Spleen (tissue), 11 donors: Measurements from ENCODE around the gene TBX1. TPM values are rescaled to one million over a fixed set of nuclear protein-coding genes. Genes with fewer than 3 reads are reported as not detected.

Experiments
- DNase-seq: peaks from one replicate; pipeline ENCODE4 v3.0.0-alpha.2; 2020
- H3K27ac ChIP-seq, 8 donors: fragments of 200-600 bp; sonication (generic) in 7 of 8; 1 replicate in 4 of 8; 2 replicates in 4 of 8; pipeline versions ENCODE4 v1.5.0 to v1.8.0; 2016 to 2021; ENCODE audit warnings: inconsistent platforms in 4 of 8, mild to moderate bottlenecking in 4 of 8, moderate library complexity in 1 of 8
- H3K27me3 ChIP-seq, 7 donors: fragments of 200-600 bp; sonication (generic) in 6 of 7; replicated peaks in 1 of 7; 1 replicate in 4 of 7; 2 replicates in 3 of 7; pipeline versions ENCODE4 v1.5.0 to v1.8.0; 2016 to 2021; ENCODE audit warnings: inconsistent platforms in 3 of 7, mild to moderate bottlenecking in 1 of 7
- H3K36me3 ChIP-seq, 6 donors: fragments of 200-600 bp; sonication (generic) in 5 of 6; 1 replicate in 4 of 6; 2 replicates in 2 of 6; pipeline versions ENCODE4 v1.5.0 to v1.8.0; 2016 to 2021; ENCODE audit warnings: inconsistent platforms in 2 of 6
- H3K4me1 ChIP-seq, 6 donors: fragments of 200-600 bp; sonication (generic) in 5 of 6; 1 replicate in 3 of 6; 2 replicates in 3 of 6; pipeline versions ENCODE4 v1.5.0 to v1.8.0; 2016 to 2021; ENCODE audit warnings: inconsistent platforms in 3 of 6
- H3K4me3 ChIP-seq, 8 donors: fragments of 200-600 bp; sonication (generic) in 7 of 8; 1 replicate in 4 of 8; 2 replicates in 4 of 8; pipeline versions ENCODE4 v1.5.0 to v1.8.0; 2016 to 2021; ENCODE audit warnings: inconsistent platforms in 4 of 8, mild to moderate bottlenecking in 4 of 8, moderate library complexity in 2 of 8
- H3K9me3 ChIP-seq, 8 donors: fragments of 200-600 bp; sonication (generic) in 7 of 8; 1 replicate in 4 of 8; 2 replicates in 4 of 8; pipeline versions ENCODE4 v1.5.0 to v1.8.0; 2016 to 2021; ENCODE audit warnings: inconsistent platforms in 4 of 8
- CTCF ChIP-seq, 11 experiments: fragments of 200-600 bp in 7 of 11; fragments of 450-650 bp in 4 of 11; sonication (generic) in 4 of 11; IDR thresholded peaks in 8 of 11; conservative IDR thresholded peaks in 3 of 11; 1 replicate in 7 of 11; 2 replicates in 4 of 11; pipeline versions ENCODE4 v1.4.0 to v1.8.0; 2016 to 2021; ENCODE audit warnings: antibody characterized with exemption in 11 of 11, inconsistent platforms in 4 of 11, mild to moderate bottlenecking in 1 of 11
- POLR2A ChIP-seq, 3 donors: fragments of 450-650 bp; IDR thresholded peaks; one replicate each; pipeline ENCODE4 v1.5.1; 2017; ENCODE audit warnings: antibody characterized with exemption in 3 of 3, mild to moderate bottlenecking in 1 of 3
- POLR2AphosphoS5 ChIP-seq, 3 donors: sonication (generic); formaldehyde crosslinking; IDR thresholded peaks; one replicate each; pipeline ENCODE4 v1.5.1; 2017; ENCODE audit warnings: antibody characterized with exemption in 3 of 3
- WGBS, 5 donors: extraction: QIAGEN DNeasy Blood & Tissue Kit in 3 of 5; methylation state at CpG; one replicate each; pipeline versions ENCODE4 v1.1.5 to v1.1.7; 2013 to 2018; 5-methylcytosine and 5-hydroxymethylcytosine counted together
- intact Hi-C: fragments of 100-400 bp; cut with DNase I; formaldehyde crosslinking; loops from one replicate; pipeline ENCODE4 v1.15.0; 2023; ENCODE audit warnings: low total_unique reads
- polyA plus RNA-seq, 3 donors: library from polyadenylated mRNA; stranded (reverse); fragments of 200-250 nt; gene quantifications; one replicate each; pipeline ENCODE4 v1.2.1, GENCODE V29; 2013
- total RNA-seq, 7 donors: library from RNA; depleted of rRNA in 3 of 7; stranded (reverse); fragments of >200 nt in 3 of 7; fragmentation: NEBNext Ultra II Directional in 4 of 7; extraction: Animal tissue kit (Norgen Biotek cat#: 25700) in 4 of 7; gene quantifications; one replicate each; pipeline versions ENCODE4 v1.1.0 to v1.2.1, GENCODE V29; 2016 to 2021
- donor health status: healthy with polysubstance abuse.
- donor health status: DM: no; HTN: no; CAD: no; lungs with moderate emphysema.
- donor health status: DM: no; HTN: no; CAD: no.
- donor health status: Bipolar disorder and iron deficiency.
- donor health status: healthy.
- donor health status: DM: no; HTN: no; CAD: no.
- donor health status: DM: yes; HTN: yes; CAD: no.

The TBX1 gene
- total and polyA plus RNA-seq, 10 donors, result 0.17 to 10.5 (median 0.70) TPM

GRCh38 chr22:19805821-19806212 is 45.2 kb downstream of the TBX1 start:
- Histone ChIP-seq H3K4me3 (no peak overlapping the region), H3K27ac (peak overlapping the region in 2 of 8 donors; percentile 24 to 43), H3K27me3 (no peaks in the 10 kb centered on the region), H3K9me3 (no peaks in the 10 kb centered on the region), H3K4me1 (peaks cover 0 to 23% (median 7%) of the 10 kb centered on the region in 6 donors), H3K36me3 (peaks cover 0 to 68% (median 3%) of the 10 kb centered on the region in 6 donors)
- intact Hi-C loops, result no loop called here
- peak; percentile 70 for DNase-seq
- WGBS, 5 donors, result 69 to 84% (median 76%) methylated on average over 8 of the region's 8 CpGs
- TF ChIP-seq POLR2A (IDR thresholded peaks at IDR 0.05) (no peak), POLR2AphosphoS5 (IDR thresholded peaks at IDR 0.05) (peak in 1 of 3 donors; percentile 5)

GRCh38 chr22:19806213-19807160 is 45.9 kb downstream of the TBX1 start:
- Histone ChIP-seq H3K27me3 (no peaks in the 10 kb centered on the region), H3K4me1 (peaks cover 0 to 24% (median 7%) of the 10 kb centered on the region in 6 donors), H3K36me3 (peaks cover 0 to 62% (median 3%) of the 10 kb centered on the region in 6 donors), H3K27ac (peak overlapping the region in 2 of 8 donors; percentile 24 to 43), H3K4me3 (no peak overlapping the region), H3K9me3 (no peaks in the 10 kb centered on the region)
- DNase-seq, result peak; percentile 70
- WGBS, 5 donors, result 71 to 89% (median 77%) methylated on average over 16 to 38 of the region's 38 CpGs
- TF ChIP-seq POLR2A (IDR thresholded peaks at IDR 0.05) (no peak), POLR2AphosphoS5 (IDR thresholded peaks at IDR 0.05) (peak in 1 of 3 donors; percentile 44)
- intact Hi-C loops, result no loop called here

- TF ChIP-seq POLR2A (IDR thresholded peaks at IDR 0.05) (no peak), CTCF (IDR thresholded peaks at IDR 0.05 in 8 of 11, conservative IDR thresholded peaks at IDR 0.05 in 3 of 11) (no peak), POLR2AphosphoS5 (IDR thresholded peaks at IDR 0.05) (no peak)
- Histone ChIP-seq H3K4me1 (peaks cover 0 to 24% (median 7%) of the 10 kb centered on the region in 6 donors), H3K9me3 (no peaks in the 10 kb centered on the region), H3K27ac (no peak overlapping the region), H3K4me3 (no peak overlapping the region), H3K36me3 (peaks cover 0 to 62% (median 9%) of the 10 kb centered on the region in 6 donors), H3K27me3 (no peaks in the 10 kb centered on the region)
- WGBS, 5 donors, result 92 to 96% (median 94%) methylated on average over 12 to 15 of the region's 15 CpGs
- peak; percentile 62 for DNase-seq
- intact Hi-C loops, result no loop called here
These were observed 46.8 kb downstream of the TBX1 start for GRCh38 chr22:19807161-19807913.

GRCh38 chr22:19807914-19808872 is 47.6 kb downstream of the TBX1 start:
- 91 to 97% (median 93%) methylated on average over 19 to 20 of the region's 20 CpGs for WGBS, 5 donors
- H3K9me3 ChIP-seq, result no peaks in the 10 kb centered on the region
- H3K4me1 ChIP-seq, result peaks cover 0 to 24% (median 7%) of the 10 kb centered on the region in 6 donors
- H3K36me3 ChIP-seq, result peaks cover 0 to 62% (median 9%) of the 10 kb centered on the region in 6 donors
- no peak overlapping the region for H3K4me3 ChIP-seq
- DNase-seq, result peak; percentile 65
- intact Hi-C loops, result no loop called here
- no peak overlapping the region for H3K27ac ChIP-seq
- TF ChIP-seq POLR2A (IDR thresholded peaks at IDR 0.05) (no peak), CTCF (IDR thresholded peaks at IDR 0.05 in 8 of 11, conservative IDR thresholded peaks at IDR 0.05 in 3 of 11) (no peak), POLR2AphosphoS5 (IDR thresholded peaks at IDR 0.05) (no peak)
- H3K27me3 ChIP-seq, result no peaks in the 10 kb centered on the region
